Measurements from ENCODE around the gene HPSE2.
"Not testable (repeated sequence)": the region's sequence is repeated elsewhere in the genome, so short reads cannot be mapped to it uniquely, and the experiment has no call there.

The HPSE2 gene

GRCh38 chr10:98915911-98916310 lies 319.7 kb downstream of the HPSE2 start:
- no peak for DNase-seq

GRCh38 chr10:98910546-98910945 lies 325.1 kb downstream of the HPSE2 start:
- DNase-seq: no peak

- no peak for DNase-seq
Observed at GRCh38 chr10:98910048-98910447, 325.6 kb downstream of the HPSE2 start.

- DNase-seq: no peak
Observed at GRCh38 chr10:98908868-98909267, 326.8 kb downstream of the HPSE2 start.

- not testable (repeated sequence) for DNase-seq
Observed at GRCh38 chr10:98908247-98908646, 327.4 kb downstream of the HPSE2 start.

- DNase-seq: no peak
Observed at GRCh38 chr10:98901441-98902110, 334.1 kb downstream of the HPSE2 start.

GRCh38 chr10:98899018-98899417 lies 336.6 kb downstream of the HPSE2 start:
- DNase-seq: no peak

- no peak for DNase-seq
Observed at GRCh38 chr10:98892523-98892922, 343.1 kb downstream of the HPSE2 start.

- DNase-seq: no peak
Observed at GRCh38 chr10:98886686-98887085, 349.0 kb downstream of the HPSE2 start.

- no peak for DNase-seq
Observed at GRCh38 chr10:98885378-98885777, 350.3 kb downstream of the HPSE2 start.

- DNase-seq: no peak
Observed at GRCh38 chr10:98881789-98882188, 353.9 kb downstream of the HPSE2 start.

GRCh38 chr10:98880971-98881370 lies 354.7 kb downstream of the HPSE2 start:
- DNase-seq: no peak

- no peak for DNase-seq
Observed at GRCh38 chr10:98878921-98879320, 356.7 kb downstream of the HPSE2 start.

GRCh38 chr10:98878418-98878817 lies 357.2 kb downstream of the HPSE2 start:
- DNase-seq: no peak

GRCh38 chr10:98861962-98862361 lies 373.7 kb downstream of the HPSE2 start:
- no peak for DNase-seq

GRCh38 chr10:98858525-98858924 lies 377.1 kb downstream of the HPSE2 start:
- DNase-seq: no peak

GRCh38 chr10:98855403-98856189 lies 380.1 kb downstream of the HPSE2 start:
- no peak for DNase-seq

- DNase-seq: no peak
Observed at GRCh38 chr10:98852686-98853085, 383.0 kb downstream of the HPSE2 start.

- no peak for DNase-seq
Observed at GRCh38 chr10:98848361-98848760, 387.3 kb downstream of the HPSE2 start.

GRCh38 chr10:98846787-98847186 lies 388.9 kb downstream of the HPSE2 start:
- no peak for DNase-seq

- no peak for DNase-seq
Observed at GRCh38 chr10:98833542-98833941, 402.1 kb downstream of the HPSE2 start.

GRCh38 chr10:98832738-98833137 lies 402.9 kb downstream of the HPSE2 start:
- no peak for DNase-seq

- DNase-seq: no peak
Observed at GRCh38 chr10:98832196-98832595, 403.5 kb downstream of the HPSE2 start.

- no peak for DNase-seq
Observed at GRCh38 chr10:98831391-98831790, 404.3 kb downstream of the HPSE2 start.

GRCh38 chr10:98825741-98826140 lies 409.9 kb downstream of the HPSE2 start:
- DNase-seq: no peak
